Fibroblast of peridontal ligament (primary cell): ENCODE measurements around the gene MVP.
"Not testable (repeated sequence)": the region's sequence is repeated elsewhere in the genome, so short reads cannot be mapped to it uniquely, and the experiment has no call there.

ENCODE experiments used
- DNase-seq: peaks from one replicate; pipeline ENCODE4 v3.0.0-alpha.2; 2010; ENCODE audit errors: extremely low read depth

MVP gene

DNA sequence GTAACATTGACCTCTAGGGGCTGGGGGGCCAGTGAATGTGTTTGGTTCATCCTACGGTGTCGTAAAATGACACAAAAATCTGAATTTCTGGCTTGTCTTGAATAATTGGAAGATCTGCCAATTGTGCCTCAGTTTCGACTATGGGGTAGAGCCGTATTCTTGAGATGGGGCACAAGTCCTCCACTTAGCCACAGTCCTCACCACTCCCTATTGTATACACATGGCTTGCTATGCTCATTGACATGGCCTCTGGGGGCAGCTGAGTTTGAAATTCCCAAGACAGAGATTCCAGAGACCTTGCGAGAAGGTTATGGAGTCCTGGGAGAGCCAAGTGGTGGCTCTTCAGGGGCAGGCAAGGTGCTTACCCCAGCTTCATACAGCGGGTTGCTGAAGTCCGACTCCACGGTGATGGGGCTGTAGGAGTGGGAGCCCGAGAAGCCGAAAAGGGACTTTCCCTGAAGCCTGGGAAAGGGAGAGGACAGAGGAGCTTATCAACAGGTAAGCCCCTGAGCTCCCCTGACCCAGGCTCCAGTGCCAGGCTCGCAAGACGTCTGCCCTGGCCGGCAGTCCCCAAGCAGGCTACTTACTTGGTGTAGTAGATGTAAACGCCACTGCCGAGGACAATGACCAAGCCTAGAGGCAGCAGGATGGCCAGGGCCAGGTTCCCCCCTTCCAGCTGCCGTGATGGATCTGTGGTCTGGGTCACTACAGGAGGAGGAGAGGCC, 51.7 kb downstream of the MVP start:
- DNase-seq = no peak

DNA sequence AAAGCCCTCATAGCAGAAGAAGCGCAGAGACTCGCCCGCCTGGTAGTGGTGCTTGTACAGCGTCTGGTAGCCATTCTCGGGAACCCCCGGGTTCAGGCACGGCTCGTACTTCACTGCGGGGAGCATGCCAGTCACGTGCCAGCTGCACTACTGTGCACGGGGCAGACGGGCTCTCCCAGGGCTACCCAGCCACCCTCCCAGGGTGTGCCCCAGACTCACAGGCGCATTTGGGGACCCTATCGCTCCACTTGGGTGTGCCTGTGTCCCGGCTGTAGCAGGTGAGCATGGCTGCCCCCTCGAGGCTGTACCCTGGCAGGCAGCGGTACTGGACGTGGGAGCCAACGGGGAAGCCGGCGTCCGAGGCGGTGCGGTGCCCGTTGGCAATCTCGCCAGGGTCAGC, 53.1 kb downstream of the MVP start:
- no peak for DNase-seq

- no peak for DNase-seq
These were observed 54.9 kb downstream of the MVP start for GRCh38 chr16:29875206-29875605.

DNA sequence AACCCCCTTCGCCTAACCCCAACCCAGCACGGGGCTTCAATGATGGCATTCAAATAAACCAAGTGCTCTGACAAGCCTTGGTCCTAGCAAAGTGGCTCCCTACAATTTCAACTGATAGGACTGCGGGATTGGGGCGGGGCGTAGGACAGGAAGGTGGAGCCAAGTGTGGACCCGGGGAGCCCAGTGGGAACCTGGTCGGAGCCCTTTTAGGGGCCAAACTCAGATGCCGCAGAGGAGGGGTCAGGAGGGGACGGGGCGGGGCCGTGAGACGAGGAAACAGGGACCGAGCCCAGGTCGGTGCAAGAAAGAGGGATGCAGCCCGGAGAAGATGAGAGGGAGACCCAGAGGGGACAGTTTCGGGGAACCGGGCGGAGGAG, 55.9 kb downstream of the MVP start:
- DNase-seq = no peak

DNA sequence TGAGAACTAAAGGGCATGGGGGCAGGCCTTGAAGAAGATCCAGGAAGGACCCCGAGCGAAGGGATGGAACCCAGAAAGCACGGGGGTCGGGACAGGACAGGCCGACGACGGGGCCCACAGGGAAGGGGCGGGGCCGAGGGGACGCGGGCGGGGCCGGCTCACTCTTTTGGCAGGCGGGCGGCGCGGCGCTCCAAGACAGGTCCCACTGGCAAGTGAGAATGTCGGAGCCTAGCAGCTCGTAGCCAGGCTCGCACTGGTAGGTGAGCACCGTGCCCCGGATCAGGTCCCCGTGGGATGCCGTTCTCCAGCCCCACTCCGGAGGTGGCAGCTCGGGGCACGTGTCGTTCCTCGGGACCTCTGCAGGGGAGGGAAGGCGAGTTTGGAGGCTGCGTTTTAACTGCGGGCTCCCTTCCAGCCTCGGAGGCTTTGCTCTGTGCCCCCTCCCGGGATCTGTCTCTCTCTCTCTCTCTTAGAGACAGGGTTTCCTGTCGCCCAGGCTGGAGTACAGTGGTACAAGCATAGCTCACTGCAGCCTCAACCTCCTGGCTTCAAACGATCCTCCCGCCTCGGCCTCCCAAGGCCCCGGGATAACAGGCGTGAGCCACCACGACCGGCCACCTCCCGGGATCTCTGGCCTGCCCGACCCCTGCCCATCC, 56.5 kb downstream of the MVP start:
- no peak for DNase-seq

DNA sequence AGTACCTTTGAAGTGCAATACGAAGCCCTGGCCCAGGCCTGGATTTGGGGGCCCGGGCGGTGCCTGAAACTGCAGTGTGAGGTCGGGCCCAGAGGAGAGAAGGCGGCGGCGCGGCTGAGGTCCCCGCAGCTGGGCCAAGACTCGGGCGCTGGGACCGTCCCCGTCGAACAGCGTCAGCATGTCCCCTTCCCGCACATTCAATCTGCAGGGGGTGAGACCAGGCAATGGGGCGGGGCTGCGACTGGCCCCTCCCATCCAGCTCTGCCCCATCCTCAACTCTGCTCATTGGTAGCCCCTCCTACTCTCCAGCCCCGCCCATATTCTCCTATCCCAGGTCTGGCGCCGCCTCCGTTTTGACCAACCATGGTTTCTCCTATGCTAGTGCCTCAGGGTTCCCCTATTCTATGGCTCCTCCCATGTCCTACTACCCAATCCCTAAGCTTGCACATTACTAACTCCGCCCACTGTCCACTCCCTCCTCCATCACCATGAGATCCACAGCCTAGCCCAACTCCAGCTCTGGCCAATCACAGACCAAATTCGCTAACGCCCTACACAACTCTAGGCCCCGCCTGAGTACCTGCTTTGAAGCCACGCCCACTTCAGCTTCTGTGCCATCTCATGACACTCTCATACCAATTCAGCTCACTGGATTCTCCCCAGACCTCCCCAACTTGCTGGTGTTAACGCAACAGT, 57.2 kb downstream of the MVP start:
- no peak for DNase-seq

DNA sequence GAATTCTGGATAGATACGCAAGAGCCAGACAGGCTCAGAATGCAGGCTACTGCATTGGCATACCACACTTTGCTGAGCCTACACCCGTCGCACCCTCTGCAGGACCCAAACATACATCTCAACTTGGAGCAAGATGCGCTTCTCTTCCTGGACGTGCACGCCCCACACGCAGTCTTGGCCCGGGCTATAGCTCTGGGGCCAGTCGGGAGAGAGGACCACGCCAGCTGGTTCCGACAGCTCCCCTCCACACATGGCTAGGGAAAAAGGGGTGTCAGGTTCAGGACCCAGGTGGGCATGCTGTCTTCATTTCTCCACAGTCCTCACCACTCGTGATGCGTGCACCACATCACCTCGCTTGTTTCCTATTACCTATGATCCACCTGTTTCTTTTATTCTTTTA, 57.9 kb downstream of the MVP start:
- no peak for DNase-seq

DNA sequence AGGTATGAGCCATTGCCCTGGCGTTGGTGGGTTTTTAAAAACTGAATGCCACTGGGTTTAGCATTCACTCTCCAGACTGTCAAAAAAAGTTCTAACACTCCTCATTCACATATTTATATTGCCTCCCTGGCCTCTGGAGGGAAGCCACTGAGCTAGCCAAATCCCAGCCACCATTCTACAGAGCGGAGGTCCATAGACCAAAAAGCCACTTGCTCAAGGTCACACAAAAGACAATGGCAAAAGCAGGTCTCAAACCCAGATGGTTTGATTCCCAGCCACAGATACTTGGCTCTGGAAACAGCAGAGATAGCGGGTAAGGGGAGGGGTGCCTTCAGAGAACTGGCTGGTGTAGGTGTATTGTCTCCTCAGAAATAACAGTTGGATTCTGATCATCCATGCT, 60.8 kb downstream of the MVP start:
- no peak for DNase-seq

DNA sequence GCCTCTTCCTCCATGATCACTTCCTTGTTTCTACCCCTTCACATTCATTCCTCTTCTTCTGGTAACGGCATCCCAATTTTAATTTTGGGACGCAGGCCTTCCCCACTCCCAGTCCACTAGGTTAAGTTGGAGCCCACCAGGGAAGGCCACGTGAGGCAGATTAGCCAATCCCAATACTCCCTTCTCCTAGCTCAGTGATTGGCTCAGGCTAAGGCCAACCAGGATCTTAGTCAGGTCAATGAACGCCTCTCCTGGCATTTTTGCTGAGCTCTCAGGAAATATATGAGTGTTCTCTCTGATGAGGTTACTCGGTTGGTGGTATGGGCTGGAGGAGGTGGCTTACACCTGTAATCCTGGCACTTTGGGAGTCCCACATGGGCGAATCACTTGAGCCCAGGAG, 63.7 kb downstream of the MVP start:
- DNase-seq = no peak

- not testable (repeated sequence) for DNase-seq
These were observed 69.1 kb downstream of the MVP start for GRCh38 chr16:29889372-29889771.

- no peak for DNase-seq
These were observed 71.5 kb downstream of the MVP start for GRCh38 chr16:29891525-29892457.

DNA sequence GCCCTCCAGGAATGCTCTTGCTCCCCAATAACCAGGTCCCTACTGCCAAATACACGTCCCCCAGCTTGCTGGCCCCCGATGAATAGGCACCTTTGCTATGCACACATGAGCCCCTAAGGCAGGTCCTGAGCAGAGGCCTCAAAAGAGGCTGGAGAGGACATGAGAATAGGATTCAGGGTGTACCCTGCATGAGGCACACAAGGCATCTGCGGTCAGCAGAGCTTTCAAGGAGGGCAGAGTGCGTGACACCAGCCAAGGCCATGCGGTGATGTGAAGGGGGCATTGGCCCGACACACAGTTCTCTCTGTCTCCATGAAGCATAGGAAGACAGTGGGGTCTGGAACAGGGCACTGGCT, 72.2 kb downstream of the MVP start:
- DNase-seq = no peak

DNA sequence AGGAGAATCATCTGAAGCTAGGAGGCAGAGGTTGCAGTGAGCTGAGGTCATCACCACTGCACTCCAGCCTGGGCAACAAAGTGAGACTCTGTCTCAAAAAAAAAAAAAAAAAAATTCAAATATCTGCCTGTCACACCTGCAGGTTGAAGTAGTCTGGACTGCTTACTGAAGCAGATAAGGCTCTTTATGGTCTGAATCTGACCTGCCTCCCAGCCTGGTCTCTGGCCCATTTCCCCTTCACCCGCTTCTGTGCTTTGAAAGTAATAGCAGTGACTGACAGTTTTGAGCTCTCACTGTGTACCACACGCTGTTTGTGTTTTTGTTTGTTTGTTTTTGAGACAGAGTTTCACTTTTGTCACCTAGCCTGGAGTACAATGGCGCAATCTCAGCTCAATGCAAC, 73.3 kb downstream of the MVP start:
- no peak for DNase-seq

DNA sequence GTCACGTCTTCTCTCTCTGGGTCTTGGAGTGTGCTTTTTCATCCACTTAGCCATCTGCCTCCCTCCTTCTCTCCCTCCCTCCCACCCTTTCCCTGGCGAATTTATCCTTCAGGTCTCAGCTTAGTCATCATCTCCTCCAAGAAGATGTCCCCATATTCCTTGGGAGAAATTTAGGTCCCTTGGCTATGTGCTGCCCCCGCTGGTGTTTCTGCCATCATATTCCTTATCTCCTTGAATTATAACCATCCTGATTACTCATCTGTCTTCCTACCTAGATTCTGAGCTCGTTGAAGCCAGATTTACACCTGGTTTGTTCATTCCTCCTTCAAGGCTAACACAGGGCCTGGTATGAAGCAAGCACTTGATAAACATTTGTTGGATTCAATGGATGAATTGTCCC, 74.1 kb downstream of the MVP start:
- no peak for DNase-seq

GRCh38 chr16:29896841-29897240, 76.6 kb downstream of the MVP start:
- no peak for DNase-seq

DNA sequence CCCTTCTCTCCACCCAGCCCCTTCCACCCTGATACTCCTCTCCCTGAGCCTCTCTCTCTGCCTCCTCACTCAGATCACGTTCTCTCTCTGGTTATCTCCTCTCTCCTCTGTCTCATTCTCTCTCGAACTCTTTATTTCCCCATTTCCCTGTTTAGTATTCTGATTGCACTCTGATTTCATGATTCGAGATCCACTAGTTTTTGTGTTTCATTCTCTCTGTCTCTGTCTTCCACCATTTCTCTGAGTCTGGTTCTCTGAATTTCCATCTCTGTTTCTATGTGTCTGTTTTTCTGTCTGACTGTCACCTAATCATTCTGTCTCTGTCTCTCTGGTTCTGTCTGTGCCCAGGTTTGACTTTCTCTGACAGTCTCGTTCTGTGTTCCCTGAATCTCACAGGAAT, 77.1 kb downstream of the MVP start:
- DNase-seq = no peak
